ENCODE data around the gene ACP6.
"Not testable (repeated sequence)": the region's sequence is repeated elsewhere in the genome, so short reads cannot be mapped to it uniquely, and the experiment has no call there.

Gene ACP6

DNA sequence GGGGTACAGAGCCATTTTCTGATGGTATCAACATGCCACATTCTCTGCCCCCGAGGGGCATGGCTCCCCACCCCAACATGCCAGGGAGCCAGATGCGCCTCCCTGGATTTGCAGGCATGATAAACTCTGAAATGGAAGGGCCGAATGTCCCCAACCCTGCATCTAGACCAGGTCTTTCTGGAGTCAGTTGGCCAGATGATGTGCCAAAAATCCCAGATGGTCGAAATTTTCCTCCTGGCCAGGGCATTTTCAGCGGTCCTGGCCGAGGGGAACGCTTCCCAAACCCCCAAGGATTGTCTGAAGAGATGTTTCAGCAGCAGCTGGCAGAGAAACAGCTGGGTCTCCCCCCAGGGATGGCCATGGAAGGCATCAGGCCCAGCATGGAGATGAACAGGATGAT lies 50.6 kb downstream of the ACP6 start:
- no peak for FAIRE-seq

- FAIRE-seq, result no peak
Measured at GRCh38 chr1:147618771-147619170, 51.6 kb downstream of the ACP6 start.

GRCh38 chr1:147618077-147618569 lies 52.2 kb downstream of the ACP6 start:
- FAIRE-seq, result no peak

DNA sequence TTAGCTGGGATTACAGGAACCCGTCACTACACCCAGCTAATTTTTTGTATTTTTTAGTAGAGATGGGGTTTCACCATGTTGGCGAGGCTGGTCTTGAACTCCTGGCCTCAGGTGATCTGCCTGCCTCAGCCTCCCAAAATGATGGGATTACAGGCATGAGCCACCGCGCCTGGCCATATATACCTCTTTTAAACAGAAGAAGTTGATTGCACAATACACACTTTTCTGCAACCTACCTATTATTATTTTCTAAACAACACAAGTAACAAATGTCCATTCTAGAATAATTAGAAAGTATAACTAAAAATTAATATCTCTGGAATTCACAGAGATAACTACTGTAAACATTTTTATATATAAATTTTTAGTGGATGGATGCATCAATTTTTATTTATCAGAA lies 55.4 kb downstream of the ACP6 start:
- not testable (repeated sequence) for FAIRE-seq

- no peak for FAIRE-seq
Measured at GRCh38 chr1:147613506-147613905, 56.8 kb downstream of the ACP6 start.

DNA sequence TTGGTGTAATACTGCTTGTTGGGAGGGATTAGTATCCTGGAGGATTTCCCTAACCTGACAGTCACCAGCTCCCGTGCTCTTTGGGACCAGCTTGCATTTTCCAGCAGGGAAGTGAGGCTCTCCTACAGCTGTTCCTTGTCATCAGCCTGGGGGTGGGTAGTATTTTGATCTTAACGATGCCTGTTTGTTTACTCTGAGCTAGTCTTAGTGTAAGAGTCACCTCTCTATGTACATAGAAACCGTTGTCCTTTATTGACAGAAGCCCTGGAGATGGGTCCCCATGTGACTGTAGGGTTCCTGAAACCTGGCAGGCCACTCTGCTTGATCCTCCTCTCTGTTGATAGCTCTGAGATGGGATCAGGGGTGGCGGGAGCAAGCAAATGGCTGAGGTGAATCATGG lies 58.0 kb downstream of the ACP6 start:
- FAIRE-seq, result peak; percentile 90

DNA sequence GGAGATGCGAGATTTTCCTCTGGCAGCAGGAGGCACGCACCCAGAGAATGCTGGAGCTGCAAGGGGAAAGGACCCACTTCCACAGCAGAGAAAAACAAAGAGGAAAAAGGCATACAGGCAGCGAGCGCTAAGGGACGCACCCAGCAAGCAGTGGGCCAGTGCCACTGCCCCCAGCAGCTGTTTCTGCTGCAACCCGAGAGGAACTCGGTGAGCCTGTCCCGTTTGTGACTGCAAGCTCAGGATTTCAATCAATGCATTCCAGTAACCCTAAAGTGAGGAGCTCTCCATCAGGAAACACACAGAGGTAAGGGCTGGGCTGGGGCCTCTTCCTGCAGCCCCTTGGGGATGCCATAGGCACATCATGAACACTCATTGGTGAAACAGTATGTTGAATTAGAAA lies 58.7 kb downstream of the ACP6 start:
- FAIRE-seq, result no peak

DNA sequence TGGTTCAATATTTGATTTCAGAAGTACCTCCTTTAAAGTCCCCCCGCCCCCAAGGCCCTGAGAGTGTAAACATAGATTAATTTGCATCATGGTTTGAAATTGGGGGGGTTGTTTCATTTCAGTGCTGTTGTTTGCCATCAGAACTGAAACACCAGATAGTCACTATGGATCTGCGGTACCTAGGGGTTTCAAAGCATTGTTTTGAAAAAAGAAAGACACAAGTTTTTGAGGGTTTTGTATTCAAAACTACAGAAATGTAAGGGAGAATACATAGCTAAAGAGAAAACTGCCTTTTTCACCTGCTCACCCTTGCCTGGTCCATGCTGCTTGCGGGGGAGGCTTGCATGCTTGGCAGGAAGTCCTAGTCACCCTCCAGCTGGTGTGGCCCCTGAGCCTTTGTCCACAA lies 59.3 kb downstream of the ACP6 start:
- FAIRE-seq, result no peak

DNA sequence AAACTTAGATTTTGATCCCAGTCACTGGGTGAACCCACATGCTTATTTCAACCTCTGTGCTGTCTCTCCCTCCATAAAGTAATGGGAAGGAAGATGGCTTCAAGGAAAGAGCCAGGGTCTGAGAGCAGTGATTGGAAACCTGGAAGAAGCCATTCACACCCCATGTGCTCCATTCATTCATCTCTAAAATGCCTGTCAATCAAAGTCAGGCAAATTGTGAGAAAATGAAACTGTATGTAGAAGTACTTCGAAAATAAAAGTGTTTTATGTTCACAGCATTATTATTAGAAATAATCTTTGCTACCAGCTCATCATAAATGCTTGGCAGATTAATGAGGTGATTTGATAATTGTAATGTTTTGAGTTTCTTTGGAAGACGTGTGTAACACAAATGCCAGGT lies 61.0 kb downstream of the ACP6 start:
- no peak for FAIRE-seq

GRCh38 chr1:147608596-147608995 lies 61.7 kb downstream of the ACP6 start:
- FAIRE-seq, result no peak

DNA sequence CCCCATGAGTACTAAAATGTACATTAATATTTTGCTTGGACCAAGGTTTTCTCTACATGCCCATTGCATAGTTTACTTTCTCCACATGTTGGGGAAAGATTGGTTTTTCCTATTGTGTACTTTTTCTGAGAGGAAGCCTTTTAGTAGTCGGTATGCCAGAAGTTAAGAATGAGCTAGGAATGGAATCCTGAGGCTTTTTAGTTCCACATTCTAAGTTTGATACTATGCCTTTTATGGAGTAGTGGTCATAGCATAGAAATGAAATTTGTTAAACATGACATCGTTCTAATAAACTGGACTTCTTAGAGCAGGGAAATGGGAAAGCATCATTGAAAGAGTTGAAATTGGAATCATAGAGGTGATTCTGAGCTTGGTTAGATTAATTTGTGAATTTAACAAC lies 64.7 kb downstream of the ACP6 start:
- FAIRE-seq, result no peak

- FAIRE-seq, result no peak
Measured at GRCh38 chr1:147603986-147604385, 66.3 kb downstream of the ACP6 start.

GRCh38 chr1:147600119-147601111 lies 69.9 kb downstream of the ACP6 start:
- no peak for FAIRE-seq

- no peak for FAIRE-seq
Measured at GRCh38 chr1:147599362-147600118, 70.8 kb downstream of the ACP6 start.

DNA sequence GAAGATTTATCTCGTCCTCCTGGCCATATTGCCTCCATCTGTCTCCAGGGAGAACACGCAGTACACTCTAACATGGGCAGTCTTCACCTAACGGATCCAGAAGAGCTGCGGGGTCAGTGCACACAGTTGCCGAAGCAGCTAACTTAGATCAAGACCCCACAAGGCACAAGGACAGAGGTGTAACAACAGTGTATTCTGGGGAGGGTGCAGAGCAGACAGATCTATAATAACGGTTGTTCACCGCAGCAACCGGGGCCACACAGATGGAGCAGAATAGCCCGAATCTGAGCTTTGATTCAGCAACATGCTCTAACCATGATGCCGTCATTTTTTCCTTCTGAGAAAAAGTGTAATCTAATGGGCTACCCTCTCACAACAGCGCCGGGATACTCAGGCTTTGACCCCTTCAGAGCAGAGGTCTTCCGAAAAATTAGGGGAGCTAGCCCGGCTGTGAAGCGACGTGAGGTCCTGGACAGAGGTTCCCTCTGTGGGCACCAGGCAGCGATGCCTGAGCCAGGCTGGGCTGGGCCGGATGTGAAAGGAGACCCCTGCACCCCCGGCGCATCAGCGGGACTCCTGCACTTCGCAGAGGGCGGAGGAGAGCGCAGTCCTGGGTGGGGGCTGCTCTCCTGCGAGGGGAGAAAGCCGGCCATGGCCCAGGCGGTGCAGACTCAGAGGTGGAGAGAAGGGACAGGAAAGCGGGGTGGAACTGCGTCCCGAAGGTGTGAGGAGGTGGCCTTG lies 71.5 kb downstream of the ACP6 start:
- FAIRE-seq, result no peak

DNA sequence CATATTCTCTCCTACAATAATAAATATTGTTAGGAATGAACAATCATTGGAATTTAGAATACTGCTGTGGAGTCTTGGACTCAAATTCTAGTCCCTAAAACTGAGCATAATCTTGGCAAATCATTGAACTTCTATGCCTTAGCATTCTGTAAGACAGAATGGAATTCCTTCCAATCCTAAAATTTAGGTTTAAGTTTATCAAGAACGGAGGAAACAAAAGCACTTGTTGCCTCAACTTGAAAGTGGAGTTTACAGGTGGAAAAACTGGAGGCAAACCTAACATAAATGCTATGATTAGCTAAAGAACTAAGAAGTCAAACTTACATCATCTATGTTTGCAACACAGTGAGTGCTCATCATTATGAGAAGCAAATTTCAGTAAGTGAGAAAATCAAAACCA lies 73.3 kb downstream of the ACP6 start:
- no peak for FAIRE-seq
